HG02678 (cell line): ENCODE data around the gene CHRD.
"Not testable (repeated sequence)": the region's sequence is repeated elsewhere in the genome, so short reads cannot be mapped to it uniquely, and the experiment has no call there.

ENCODE experiments used
- ATAC-seq: cut with Tn5 transposase; IDR thresholded peaks from one replicate; pipeline ENCODE4 v1.9.1; 2021; ENCODE audit warnings: mild to moderate bottlenecking, moderate library complexity; ENCODE audit not compliant: unreplicated experiment

The CHRD gene

GRCh38 chr3:184414418-184415202 lies 34.8 kb downstream of the CHRD start:
- no peak for ATAC-seq

- no peak for ATAC-seq
Measured at GRCh38 chr3:184415203-184415490, 35.3 kb downstream of the CHRD start.

GRCh38 chr3:184417619-184418327 lies 37.9 kb downstream of the CHRD start:
- ATAC-seq = peak; percentile 94

- ATAC-seq = no peak
Measured at GRCh38 chr3:184419171-184419570, 39.3 kb downstream of the CHRD start.

GRCh38 chr3:184423561-184423960 lies 43.7 kb downstream of the CHRD start:
- ATAC-seq = no peak

- no peak for ATAC-seq
Measured at GRCh38 chr3:184426691-184427141, 46.9 kb downstream of the CHRD start.

- no peak for ATAC-seq
Measured at GRCh38 chr3:184428561-184429175, 48.8 kb downstream of the CHRD start.

- no peak for ATAC-seq
Measured at GRCh38 chr3:184429786-184430185, 49.9 kb downstream of the CHRD start.

GRCh38 chr3:184430940-184431339 lies 51.1 kb downstream of the CHRD start:
- no peak for ATAC-seq

GRCh38 chr3:184433178-184433577 lies 53.3 kb downstream of the CHRD start:
- ATAC-seq = not testable (repeated sequence)

- ATAC-seq = no peak
Measured at GRCh38 chr3:184439096-184439495, 59.2 kb downstream of the CHRD start.
